Endometrial microvascular endothelial cells (primary cell): ENCODE measurements around the gene RXRA. TPM values are rescaled to one million over a fixed set of nuclear protein-coding genes. Genes with fewer than 3 reads are reported as not detected.

ENCODE experiments used
- in situ Hi-C: cut with HindIII; loops from 2 replicates; pipeline ENCODE4 v1.10.0; 2017; ENCODE audit warnings: low sequenced_read_pairs, low pct_unique_long_range_greater_than_20kb; ENCODE audit errors: inconsistent ontology term
- total RNA-seq: library from RNA; depleted of rRNA; stranded (reverse); fragments of >200 nt; gene quantifications from one replicate; pipeline ENCODE4 v1.2.3, GENCODE V29; 2015; ENCODE audit errors: inconsistent ontology term

The RXRA gene
- total RNA-seq, 1 donor from 2014 or later: 14.8 TPM

DNA sequence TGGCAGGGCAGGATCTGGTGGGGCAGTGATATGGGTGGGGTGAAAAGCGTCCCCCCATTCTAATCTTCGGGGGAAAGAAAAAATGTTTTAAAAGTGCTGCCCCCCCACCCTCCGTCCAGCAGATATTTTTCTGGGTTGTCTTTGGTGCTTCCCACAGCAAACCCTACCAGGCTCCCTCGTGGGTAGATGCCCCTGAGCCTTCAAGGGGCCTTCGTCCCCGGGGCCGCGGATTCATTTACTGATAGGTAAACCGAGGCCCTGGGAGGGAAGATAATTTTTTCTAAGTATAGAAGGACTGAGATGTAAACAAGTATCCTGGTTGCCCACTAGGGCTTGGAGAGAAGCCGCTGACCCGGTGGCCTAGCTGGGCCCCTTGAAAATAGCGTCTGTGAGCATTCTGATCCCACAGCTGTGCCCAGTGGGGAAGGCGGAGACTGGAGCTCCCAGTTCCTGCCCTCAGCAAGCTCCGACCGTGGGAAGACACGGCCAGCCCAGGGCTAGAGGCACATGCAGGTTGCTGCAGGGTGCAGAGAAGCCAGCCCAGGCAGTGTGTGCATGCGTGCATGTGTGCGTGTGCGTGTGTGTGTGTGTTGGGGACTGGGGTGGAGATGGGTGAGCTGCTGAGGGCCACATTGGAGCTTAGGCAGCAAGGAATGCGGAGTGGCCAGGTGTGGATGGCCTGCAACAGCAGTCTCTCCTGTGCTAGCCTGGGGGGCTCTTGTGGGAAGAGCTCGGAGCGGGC is 6.0 kb upstream of the RXRA start:
- in situ Hi-C loops: no loop called here

DNA sequence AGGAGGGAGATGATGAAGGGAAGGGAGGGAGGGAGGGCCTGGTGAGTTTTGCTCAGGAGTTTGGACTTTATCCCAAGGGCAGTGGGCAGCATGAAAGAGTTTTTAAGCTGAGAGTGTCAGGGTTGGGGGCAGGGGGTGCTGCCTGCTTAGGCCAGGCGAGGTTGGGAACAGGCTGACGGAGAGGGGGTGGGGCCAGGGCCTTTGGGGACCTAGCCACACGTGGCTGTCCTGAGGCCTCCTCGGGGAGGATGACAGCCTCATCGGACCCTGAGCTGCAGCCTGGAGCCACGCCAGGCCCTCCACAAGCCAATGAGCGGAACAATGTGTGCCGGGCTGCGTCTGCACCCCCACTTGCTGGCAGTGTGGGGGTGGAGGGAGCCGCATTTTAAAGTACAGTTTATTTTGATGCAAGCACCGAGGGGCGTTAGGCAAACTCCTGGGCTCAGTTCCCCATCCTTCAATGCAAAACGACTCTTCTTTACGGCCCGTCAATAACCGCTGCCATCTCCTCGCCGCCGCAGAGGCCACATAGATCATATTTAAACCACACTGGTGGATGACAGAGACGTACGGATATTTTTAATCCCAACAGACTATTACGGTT is 5.3 kb upstream of the RXRA start:
- in situ Hi-C loops: no loop called here

DNA sequence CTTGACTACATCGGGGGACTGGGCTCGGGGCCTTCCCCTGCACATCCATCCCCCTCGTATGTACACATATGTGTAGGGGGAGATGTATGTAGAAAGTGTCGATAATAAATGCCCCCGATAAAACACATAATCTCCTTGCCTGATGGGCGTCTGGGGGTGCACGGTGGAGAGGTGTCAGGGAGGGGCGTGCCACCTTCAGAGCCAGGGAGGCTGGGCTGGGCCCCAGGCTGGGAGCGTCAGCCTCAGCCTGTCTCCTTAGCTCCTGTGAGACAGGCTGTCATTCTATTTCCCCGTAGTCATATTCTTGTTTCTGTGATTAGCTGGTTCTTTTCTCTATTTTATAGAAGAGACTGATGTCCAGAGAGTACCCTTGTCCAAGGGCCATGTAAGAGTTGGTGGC is 4.7 kb upstream of the RXRA start:
- in situ Hi-C loops: no loop called here

DNA sequence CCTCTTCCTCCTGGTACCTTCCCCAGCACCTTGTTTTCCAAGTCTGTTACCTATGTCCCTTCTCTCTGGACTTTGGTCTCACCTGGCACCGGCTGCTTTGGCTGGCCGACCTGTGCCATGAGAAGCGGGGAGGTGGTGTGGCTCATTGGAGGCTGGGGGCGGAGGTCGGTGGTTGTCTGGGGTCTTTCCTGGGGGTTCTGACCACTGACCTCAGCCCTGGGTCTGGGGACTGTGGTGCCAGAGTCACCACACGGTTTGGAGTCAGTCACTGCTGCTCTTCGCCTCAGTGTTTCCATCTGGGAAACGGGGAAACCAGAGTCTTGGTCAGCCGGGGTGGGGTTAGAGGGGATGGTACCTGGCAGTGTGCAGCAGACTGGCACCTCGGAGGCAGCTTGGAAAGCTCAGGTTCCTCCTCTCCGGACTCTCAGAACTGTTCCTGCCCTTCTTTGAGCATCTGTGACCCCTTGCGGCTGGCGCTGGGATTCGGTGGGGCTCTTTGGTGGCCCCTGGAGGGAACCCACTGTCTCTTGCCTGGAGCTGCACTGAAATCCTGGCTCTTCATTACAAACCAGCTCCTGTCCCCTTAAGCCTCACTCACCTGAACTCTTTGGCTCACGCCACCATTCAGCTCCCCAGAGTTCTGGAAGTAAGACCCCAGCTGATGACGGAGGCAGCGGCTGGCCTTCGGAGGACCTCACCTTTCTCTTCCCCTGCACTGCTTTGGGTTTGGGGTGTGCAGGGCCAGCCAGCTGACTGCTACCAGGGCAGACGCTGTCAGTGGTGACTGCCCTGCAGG is 4.1 kb upstream of the RXRA start:
- in situ Hi-C loops: no loop called here

DNA sequence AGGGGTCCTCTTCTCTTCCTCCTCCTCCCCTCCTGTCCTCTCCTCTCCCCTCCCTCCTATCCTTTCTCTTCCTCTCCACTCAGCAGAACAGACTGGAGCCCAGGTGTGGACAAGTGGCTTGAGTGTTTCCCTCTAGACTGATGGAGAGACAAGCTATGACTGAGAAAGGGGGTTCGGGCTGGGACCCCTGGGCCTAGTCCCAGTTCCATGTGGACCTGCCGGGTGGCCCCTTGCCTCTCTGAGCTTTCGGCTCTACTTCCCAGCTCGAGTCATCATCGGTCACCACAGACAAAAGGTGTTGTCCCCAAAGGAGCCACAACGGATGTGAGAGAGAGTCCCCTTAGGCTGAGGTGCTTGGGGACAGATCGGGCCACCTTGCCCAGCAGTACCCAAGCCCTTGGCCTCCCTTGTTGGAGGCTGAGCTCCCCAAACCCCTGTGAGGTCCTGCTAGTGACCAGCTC is 3.4 kb upstream of the RXRA start:
- in situ Hi-C loops: no loop called here

DNA sequence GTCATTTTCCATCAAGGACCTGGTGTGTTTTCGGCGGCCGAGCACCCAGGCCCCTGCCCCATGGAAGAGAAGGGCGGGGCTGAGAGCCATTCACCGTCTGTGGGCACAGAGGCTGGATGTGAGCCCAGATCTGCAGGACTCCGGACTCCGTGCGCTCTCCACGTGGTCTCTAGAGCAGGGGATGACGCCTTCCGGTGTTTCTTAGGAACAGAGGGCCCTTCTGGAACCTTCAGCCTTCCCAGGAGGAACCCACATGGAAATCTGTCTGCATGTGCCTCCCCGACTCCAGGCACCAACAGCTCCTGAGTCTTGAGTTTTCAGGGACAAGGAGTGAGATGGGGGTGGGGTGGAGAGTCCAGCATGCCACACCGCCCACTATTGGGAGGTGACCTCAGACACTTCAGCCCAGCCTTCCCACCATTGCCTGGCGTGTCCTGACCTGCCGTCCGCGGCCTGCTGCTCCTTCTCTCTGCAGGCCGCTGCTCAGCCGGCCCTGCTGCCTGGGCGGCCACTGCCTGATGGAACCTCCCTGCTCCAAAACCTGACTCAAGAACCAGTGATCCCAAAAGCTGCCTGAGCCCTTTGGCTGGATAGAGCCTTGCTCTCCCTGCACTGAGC is 2.4 kb upstream of the RXRA start:
- in situ Hi-C loops: no loop called here

DNA sequence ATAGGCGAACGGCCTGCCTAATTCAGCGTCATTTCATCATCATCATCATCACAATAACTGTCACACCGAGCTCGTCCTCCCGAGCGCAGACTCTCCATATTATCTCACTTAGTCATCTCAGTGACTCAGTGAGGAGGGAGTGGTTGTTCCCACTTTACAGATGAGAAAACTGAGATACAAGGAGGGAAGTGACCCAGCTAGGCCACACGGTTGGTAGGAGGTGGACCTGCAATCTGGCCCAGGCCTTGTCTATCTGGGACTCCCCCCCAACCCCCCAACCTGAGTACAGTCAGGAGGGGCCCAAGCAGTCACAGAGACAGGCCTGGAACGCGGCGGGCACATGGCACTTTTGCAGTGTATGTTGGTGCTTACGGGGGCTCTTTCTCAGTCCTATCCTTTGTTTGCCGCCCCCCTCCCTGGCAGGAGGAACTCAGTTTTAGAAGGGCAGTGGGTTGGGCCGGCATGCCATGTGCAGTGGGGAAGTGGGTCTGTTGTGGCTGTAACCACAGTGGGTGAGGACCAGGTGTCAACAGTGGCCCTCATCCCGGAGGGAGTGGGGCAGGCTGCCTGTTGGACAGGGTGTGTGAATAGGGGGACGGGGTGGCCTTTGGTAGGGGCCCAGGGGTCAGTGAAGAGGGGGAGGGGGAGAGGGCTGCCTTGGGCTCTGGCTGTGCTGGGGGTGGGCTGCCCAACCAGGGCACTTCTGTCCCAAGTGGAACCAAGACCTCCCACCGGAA is 1.7 kb upstream of the RXRA start:
- in situ Hi-C loops: no loop called here

DNA sequence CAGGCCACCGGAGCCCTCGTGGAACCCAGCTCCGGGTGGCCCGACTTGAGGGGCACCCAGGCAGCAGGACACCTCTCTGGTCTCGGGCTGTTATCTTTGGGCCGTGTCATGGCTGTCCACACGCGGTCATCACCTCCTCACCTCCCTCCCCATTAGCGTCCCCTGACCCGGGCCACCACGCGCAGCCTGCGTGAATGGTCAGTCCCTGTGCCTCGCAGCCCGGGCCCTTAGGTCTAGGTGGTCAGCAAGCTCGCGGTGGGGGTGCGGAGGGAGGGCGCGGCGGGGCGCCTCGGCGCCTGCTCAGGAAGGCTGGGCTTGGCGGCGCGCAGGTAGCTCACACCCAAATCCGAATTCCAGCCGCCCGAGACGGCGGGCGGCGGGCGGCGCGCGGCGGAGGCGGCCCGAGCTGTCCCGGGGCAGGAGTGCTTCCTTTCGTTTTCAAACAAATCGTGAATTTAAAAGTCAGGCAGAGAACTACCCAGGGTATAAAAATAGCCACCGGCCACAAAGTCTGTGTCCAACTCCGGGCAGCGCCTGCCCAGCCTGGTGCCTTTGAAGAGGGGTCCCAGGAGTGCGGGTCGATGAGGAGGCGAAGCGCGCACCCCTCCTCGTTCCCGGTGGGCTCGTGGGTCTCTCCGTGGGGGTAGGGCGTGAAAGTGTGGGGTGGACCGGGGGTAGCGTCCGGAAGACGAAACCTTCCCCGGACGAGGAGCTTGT is 1.0 kb upstream of the RXRA start:
- in situ Hi-C loops: no loop called here

DNA sequence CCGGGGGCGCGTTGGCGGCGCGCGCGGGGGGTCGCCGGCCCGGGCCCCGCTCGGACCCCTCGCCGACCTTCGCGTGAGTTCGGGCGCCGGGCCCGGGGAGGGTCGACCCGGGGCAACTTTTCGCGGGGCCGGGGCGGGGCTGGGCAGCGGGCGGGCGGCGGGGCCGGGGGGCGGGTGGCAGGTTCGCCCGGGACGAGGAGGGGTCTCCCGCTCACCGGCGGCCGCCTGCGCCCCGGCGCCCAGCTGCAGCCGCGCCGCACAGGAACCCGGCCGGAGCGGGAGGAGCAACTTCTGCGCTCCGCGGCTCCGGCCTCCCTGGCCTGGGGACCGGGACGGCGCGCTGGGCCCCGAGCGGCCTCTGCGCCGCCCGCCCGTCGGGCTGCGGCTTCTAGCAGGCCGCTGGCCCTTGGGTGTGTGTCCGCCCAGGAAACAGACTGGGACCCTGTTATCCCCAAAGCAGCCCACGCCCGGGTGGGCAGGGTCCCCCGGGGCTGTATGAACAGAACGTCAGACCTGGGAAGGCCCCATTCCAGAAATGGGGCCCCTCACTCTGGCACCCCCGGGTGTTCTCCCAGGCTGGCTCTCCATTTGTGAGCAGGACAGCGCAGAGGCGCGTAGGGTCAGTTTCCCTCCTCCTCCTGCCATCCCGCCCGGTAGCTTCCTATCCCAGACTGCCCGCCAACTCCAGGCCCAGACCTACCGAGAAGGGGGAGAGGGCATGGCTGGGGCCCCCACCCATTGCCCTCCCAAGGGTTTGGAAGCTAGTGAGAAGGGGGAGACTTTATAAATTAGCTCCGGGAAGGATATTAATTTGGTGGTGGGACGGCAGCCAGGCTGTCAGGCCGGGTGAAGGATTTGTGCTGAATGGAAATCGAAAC is 708 bp downstream of the RXRA start:
- in situ Hi-C loops: no loop called here

DNA sequence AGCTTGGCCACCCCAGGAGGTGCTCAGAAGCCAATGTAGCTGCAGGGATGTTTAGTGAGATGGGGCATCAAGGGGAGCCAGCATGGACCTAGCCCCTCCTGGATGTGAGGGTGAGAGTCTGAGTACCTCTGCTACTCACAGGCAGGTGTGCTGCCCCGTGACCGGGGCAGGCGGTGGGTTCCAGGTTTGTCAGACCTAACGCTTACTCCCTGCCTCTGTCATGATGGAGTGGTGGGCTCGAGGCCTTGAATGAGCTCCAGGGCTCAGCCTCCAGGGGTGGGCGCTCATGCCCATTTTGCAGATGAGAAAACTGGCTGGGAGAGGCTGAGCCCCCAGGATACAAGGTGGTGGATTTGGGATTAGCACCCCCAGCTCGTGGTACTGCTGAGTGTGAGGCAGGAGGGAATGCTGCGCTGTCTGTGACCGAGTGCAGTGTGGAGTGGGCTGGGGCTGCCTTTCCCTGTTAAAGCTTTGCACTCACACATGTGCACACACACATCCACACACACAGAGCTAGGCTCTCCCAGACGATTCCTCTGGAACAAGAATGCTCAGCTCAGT is 1.5 kb downstream of the RXRA start:
- in situ Hi-C loops: no loop called here

DNA sequence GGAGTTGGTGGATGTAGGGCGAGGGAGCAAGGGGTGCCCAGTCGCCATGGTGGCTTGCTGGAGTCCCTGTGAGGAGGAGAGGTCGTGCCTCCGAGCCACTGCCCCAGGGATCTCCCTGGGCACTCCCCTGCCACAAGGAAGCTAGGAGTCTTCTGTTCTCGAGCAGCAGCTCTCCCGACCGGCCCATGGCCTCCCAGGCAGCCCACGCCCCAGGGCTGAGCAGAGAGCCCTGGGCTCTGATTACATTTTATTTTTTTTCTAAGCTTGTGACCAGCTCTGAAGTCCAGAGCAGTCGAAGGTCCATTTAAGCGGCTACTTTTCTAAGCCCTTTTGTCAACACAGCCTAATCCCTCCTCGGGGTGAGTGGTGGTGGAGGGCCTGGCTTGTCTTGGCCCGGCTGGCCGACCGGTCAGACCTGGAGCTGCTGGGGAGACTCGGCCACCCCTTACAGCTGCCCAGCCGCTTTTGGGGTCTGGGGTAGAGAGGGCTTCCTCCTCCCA is 2.1 kb downstream of the RXRA start:
- in situ Hi-C loops: no loop called here

DNA sequence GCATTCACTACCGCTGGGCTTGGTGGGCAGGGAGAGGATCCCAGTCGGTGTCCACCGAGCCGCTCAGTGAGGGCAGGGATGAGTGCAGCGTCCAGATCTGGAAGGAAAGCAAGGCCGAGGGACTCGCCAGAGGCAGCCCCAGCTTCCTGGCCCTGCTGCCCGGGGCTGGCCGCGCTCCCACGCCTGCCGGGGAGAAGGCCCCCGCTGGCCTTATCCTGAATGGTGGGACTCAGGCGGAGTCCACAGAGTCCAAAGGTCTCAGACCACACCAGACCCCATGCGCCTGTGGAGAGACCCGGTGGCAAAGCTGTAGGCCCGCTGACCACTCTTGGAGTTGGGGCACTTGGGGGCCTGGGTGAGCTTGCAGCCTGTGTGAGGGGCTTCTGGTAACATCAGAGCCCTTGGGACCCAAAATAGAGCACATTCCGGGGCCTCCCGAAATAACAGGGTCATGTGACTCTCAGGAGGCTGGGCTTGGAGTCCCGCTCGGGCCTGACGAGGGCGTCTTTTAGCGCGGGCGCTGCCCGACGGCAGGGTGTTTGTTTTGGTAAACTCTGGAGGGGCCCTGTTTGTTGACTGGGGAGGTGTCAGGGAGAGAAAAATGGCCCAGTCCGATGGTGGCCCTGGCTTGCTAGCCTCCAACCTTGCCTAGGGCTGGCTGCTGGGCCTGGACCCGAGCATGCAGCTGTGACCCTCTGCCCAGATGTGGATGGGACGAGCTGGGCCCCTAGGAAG is 2.8 kb downstream of the RXRA start:
- in situ Hi-C loops: no loop called here

DNA sequence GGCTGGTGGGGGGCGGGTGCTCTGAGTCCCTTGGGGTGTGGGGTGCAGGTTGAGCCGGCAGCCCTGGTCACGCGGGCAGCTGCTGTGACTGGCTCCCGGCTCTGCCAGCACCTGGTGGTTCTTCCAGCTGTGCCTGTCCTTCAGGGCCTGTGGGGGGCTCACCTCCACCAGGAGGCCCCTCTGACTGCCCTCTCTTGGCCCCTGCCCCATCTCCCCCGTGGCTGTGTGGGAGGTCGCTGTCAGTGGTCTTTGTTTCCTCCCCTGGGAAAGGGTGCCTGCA is 3.3 kb downstream of the RXRA start:
- in situ Hi-C loops: no loop called here

DNA sequence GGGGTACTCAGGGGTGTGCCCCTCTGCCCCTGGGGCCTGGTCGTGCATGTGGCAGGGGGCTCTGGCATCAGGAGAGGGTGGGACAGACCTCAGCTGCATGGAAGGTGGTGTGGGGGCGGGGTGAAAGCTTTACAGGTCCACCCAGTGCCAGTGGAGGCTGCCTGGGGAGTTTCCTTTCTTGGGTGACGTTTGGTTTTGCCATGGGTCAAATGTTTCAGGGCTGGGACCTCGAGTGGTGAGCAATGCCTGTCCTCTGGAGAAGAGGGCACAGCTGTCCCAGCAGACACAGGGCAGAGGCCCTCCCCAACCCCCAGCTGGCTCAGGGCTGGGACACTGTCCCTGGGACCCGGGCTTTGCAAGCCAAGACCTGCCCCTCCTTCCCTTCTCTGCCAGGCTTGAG is 3.6 kb downstream of the RXRA start:
- in situ Hi-C loops: no loop called here

DNA sequence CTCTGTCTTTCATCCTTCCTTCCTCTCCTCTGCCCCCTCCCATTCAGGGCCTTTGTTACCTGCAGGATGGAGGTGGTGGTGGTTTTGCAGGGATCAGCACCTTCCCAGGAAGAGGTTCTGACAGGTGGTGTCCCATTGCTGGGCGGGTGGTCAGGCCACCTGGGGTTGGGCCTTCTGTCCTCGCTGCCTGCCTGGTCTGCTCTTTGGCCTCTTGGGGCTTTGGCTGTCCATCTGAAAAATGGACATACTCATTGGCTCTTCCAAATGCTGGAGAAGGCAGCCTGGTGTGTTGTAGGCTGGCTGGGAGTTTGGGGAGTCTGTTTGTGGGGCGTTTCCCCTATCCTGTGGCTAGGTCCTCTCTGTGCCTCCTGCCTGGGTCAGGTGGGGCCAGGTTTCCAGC is 4.3 kb downstream of the RXRA start:
- in situ Hi-C loops: no loop called here

DNA sequence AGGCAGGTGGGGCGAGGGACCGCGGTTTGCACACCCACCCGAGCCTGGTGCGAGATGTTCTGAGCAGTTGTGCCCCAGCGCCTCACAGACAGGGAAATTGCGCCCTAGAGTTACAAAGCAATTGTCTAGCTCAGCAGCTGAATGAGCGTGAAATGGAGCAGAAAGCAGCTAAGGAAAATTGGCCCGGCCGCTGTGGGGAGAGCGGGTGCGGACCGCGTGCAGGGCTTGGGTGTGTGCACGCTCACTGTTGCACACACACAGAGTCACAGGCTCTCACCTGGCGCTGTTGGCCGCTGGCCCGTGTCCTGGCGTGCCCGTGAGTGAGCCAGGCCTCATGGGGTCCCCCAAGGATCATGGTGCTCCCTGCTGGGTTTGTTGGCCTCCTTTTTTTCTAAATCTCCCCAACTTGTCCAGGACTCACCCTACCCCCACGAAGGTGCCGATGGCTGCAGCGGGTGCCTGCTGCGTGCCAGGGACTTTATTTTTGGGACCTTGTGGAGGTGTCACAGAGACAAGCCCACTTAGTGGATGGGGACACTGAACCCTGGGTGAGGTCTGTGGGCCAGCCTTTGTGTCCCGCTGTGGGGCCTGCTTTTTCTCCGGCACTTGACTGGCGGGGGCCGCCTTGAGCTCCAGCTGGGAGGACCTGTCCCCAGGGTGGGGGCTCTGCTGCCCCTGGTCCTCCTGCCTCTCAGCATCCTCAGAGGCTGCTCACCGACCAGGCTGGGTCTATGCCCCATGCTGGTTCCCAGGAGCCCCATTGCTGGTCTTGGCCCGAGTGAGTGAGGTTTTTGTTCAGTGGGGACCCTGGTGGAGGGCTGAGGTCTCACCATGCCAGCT is 5.2 kb downstream of the RXRA start:
- in situ Hi-C loops: no loop called here
